Skeletal muscle cell (primary cell): ENCODE data around the gene SSX2IP.
A peak's percentile ranks its signal among the peaks of the same experiment; 100 is the strongest.
"Not testable (repeated sequence)": the region's sequence is repeated elsewhere in the genome, so short reads cannot be mapped to it uniquely, and the experiment has no call there.

Experiments used
- DNase-seq: peaks from one replicate; pipeline ENCODE4 v3.0.0-alpha.2; 2010; ENCODE audit warnings: low read depth
- H3K4me3 ChIP-seq: 2 replicates; pipeline ENCODE4 v1.5.1; 2011; ENCODE audit warnings: low read depth, mild to moderate bottlenecking, control low read depth, low read length, moderate library complexity

SSX2IP gene, protein sequence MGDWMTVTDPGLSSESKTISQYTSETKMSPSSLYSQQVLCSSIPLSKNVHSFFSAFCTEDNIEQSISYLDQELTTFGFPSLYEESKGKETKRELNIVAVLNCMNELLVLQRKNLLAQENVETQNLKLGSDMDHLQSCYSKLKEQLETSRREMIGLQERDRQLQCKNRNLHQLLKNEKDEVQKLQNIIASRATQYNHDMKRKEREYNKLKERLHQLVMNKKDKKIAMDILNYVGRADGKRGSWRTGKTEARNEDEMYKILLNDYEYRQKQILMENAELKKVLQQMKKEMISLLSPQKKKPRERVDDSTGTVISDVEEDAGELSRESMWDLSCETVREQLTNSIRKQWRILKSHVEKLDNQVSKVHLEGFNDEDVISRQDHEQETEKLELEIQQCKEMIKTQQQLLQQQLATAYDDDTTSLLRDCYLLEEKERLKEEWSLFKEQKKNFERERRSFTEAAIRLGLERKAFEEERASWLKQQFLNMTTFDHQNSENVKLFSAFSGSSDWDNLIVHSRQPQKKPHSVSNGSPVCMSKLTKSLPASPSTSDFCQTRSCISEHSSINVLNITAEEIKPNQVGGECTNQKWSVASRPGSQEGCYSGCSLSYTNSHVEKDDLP

DNA sequence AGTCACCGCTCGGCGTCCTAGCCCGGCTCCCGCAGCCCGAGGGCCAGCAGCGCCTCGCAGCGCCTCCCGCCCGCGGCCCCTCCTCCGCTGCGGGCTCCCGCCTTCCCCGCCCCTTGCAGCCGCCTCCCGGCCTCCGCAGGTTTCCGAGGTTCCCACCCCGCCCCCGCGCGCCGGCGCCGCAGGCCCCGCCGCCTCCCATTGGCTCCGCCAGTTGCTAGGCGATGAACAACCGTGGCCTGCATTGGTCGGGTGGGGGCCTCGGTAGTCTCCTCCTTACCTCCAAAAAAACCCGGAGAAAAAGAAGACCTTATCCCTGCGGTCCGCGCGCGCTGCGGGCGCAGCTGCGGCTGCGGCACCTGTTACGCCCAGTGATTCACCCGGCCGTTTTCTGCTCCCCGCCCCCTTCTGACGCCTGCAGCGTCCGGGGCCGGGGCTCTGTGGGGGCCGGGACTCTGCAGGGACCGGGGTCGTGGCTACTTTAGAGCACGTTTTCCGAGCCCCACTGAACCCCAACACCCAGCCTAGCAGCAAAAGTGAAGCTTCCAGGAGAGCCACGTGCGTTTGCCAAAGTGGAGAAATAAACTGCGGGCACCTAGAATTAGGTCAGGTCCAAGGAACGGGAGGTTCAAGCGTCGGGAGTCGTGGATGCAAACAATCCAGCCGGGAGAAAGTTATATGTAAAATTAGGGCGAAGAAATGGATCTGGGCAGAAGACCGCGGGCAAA lies at the start of gene SSX2IP:
TSS of gene SSX2IP (minus strand) at position 65 of the 725 bp plus-strand sequence. CDS start 19,242 bp downstream, outside the sequence.
- H3K4me3 ChIP-seq, result peak within 1 kb of the TSS; percentile 61
- peak; percentile 88 for DNase-seq

DNA sequence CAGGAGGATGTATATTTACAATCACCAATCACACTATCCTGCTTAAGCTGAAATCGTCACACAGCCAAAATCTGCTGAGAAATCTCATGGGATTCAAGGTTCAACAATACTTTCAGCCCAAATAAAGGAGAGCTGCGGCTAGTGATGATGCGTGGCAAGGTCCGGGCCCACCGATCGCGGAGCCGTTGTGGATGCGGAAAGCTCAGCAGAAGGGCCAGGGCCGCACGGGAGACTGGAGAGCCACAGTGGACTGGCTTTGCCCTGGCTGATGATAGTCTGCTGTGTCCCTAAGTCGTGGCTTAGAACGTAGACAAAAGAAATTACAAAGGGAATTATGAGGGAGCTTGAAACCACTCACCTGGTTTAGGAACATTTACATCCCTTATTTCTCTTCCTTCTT lies 48.0 kb upstream of the SSX2IP start:
- no peak overlapping the region for H3K4me3 ChIP-seq
- DNase-seq, result no peak

DNA sequence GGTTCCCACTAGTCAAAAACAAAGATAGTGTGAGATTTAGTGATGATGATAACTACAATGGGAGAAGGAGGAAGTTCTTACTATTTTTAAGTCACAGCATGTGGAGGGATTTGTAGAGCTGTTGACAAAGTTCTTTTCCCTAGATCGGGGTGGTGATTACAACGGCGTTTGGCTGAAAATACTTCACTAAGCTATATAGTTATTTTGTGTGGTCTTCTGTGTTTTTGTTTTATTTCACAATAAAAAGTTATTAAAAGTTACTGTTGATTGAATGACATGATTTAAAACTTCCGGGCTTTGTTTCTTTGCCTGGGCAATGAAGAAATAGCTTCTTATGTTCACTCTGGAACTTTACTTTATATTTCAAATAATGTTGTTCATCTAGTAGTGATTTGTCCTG lies 47.3 kb upstream of the SSX2IP start:
- H3K4me3 ChIP-seq, result no peak overlapping the region
- DNase-seq, result no peak

DNA sequence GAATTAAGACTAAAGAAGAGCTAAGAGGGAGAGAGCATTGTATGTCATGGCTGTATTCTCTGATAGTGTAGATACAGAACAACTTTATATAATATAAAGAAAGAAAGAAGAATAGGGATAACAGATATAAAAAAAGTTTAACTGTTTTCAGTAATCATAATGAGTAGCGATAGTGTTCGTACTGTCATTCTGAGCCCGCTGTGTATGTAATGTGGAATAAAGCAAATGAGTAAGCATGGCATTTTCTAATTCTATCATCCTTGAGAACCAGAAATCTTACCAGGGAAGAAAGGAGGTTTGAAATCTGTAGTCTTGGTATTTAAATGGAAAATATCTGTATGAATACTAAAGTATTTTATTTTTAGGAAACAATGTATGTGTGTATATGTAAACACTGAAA lies 46.7 kb upstream of the SSX2IP start:
- DNase-seq, result no peak
- no peak overlapping the region for H3K4me3 ChIP-seq

DNA sequence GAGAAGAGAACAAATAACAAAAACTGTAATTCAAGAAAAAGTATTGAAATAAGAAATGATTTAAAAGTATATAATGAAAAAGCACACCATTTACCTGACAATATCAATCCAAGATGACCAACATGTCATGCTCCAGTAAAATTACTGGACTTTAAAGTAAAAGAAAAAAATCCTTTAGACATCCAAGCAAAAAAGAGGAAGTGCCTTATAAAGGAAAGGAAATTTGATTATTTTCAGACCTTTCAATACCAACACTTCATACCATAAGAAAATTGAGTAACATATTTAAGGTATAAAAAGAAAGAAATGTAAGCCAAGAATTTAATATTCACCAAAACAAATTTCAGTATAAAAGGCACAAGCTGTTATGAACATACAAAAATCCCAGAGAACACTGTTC lies 46.2 kb upstream of the SSX2IP start:
- DNase-seq, result no peak
- H3K4me3 ChIP-seq, result no peak overlapping the region

DNA sequence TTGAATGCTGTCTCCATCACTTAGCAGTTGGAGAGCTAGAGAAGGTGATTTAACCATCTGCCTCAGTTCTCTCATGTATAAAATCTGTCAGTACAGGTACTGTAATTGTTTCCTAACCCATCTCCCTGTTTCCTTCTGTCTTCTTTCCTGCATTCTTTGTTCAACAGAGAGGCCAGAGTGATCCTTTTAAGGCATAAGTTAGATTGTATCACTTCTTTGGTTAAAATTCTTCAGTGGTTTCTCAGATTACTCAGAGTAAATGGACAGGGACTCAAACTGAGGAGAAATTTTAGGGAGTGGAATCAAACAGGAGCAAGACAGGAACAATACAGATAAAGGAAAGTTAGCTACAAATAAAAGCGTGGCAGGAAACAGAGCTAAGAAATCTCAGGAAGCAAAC lies 45.2 kb upstream of the SSX2IP start:
- no peak overlapping the region for H3K4me3 ChIP-seq
- no peak for DNase-seq

DNA sequence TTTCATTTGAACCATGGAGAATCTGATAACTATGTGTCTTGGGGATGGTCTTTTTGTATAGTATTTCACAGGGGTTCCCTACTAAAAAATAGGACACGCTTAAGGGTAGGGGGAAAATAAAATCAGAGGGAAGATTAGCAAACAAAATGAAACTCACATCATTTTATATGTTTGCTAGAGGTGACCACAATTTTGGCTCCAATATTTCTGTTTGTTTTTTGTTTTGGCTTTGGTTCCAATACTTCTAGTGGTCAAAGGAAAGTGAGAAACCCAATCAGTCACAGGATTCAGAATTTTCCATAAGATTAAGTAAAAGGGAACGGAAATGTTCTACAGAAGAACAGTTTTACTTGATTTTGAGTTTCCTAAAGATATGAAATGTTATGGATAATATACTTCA lies 42.3 kb upstream of the SSX2IP start:
- H3K4me3 ChIP-seq, result no peak overlapping the region
- no peak for DNase-seq

DNA sequence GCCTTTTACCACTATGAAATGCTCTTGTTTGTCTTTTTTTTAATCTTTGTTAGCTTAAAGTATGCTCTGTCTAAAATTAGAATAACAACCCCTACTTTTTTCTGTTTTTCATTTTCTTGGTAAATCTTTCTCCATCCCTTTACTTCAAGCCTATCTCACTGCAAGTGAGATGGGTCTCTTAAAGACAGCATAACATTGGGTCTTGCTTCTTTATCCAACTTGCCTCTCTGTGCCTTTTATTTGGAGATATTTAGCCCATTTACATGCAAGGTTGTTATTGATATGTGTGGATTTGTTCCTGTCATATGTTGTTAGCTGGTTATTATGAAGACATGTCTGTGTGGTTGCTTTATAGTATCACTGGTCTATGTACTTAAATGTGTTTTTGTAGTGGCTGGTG lies 41.3 kb upstream of the SSX2IP start:
- DNase-seq, result no peak
- no peak overlapping the region for H3K4me3 ChIP-seq

DNA sequence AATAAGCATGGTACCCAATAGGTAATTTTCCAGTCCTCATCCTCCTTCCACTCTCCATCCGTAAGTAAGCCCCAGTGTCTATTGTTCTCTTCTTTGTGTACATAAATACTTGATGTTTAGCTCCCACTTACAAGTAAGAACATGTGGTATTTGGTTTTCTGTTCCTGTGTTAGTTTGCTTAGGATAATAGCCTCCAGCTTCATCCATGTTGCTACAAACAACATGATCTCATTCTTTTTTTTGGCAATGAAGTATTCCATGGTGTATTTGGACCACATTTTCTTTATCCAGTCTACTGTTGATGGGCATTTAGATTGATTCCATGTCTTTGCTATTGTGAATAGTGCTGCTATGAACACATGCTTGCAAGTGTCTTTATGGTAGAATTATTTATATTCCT lies 37.5 kb upstream of the SSX2IP start:
- not testable (repeated sequence) for DNase-seq

DNA sequence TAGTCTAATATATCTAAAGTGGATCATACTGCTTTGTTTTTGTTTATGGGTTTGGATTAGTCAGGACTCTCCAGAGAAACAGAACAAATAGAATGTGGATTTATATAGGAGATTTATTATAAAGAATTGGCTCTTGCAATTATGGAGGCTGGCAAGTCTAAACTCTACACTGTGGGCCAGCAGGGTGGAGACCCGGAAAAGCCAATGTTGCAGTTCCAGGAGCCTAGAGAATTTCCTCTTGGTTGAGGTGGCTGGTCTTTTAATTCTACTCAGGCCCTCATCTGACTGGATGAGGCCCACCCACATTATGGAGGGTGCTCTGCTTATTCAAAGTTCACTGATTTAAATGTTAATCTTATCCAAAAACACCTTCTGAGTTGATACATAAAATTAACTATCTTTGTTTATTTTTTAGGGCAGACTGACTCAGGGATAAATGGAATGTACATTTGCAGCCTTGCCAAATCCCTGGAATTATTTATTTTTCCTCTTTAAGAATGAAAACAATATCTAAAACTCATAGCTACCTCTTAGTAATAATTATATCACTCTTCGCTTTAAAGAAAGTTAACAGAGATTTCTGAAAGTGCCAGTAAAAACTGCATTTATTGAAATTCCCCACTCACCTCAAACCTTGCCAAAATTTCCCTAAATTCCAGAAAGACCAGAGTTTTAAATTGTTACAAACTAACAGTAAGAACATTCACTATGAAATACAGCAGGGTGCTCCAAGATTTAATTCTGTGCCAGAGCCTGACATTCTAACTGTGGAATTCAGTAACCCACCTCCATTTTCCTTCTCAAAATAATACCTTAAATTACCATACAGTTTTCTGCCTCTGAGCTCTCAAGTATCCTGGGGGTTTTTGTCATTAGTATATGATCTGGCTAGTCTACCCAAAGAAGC lies 36.6 kb upstream of the SSX2IP start:
- no peak overlapping the region for H3K4me3 ChIP-seq
- DNase-seq, result no peak

More for the DNA sequence above, 37.5 kb upstream of the SSX2IP start:
- not testable (repeated sequence) for H3K4me3 ChIP-seq

DNA sequence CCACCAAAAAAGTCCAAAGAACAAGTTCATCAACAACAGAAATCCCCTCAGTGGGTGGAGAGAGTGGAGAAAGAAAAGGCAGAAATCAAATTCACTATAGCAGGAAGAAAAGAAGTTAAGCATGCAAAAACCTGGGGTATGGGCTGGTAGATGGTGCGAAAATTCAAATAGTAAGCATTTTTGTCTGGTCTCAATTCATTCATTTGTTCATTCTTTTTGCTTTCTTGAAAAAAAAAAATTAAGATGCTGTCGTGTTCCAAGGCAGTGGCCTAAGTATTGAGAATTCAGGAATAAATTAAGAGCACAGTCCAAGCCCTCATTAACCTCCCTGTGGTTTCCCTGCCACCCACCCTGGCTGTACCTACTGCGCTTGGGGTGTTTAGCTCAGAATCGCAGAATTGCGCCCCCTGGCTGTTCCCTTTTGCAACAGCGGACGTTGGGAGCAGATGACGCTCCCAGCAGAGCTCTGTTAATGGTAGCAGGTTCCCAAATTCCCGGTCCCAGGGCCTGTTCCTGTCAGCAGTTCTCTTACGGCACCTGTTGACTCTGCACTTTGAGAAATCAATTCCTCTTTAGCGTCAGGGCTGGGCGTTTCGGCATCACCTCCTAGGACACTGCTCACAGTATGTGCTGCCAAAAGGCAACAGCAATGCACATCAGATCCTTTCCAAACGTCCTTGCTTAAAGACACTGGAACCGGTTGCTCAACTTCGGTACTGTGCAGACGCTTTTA lies 34.0 kb upstream of the SSX2IP start:
- DNase-seq, result no peak
- H3K4me3 ChIP-seq, result no peak overlapping the region

DNA sequence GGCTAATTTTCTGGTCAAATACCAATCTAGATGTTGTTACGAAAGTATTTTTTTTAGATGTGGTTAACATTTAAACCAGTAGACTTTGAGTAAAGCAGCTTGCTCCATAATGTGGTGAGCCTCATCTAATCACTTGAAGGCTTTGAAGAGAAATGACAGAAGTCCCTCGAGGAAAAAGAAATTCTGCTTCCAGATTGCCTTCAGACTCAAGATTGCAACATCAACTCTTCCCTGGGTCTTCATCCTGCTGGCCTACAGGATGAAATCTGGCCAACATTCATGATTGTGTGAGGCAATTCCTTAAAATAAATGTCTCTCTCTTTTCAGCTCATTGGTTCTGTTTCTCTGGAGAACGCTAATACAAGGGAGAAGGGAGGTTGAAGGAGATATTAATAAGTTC lies 32.5 kb upstream of the SSX2IP start:
- H3K4me3 ChIP-seq, result no peak overlapping the region
- peak; percentile 76 for DNase-seq

DNA sequence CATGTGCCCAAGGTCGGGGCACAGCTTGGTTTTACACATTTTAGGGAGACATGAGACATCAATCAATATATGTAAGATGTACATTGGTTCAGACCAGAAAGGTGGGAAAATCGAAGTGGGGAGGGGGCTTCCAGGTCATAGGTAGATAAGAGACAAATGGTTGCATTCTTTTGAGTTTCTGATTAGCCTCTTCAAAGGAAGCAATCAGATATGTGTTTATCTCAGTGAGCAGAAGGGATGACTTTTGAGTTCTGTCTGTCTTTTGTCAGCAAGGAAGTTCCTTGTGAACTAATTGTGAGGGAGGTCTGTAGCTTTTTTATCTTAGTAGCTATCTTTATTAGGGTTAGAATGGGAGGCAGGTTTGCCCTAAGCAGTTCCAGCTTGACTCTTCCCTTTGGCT lies 31.6 kb upstream of the SSX2IP start:
- not testable (repeated sequence) for DNase-seq, H3K4me3 ChIP-seq

DNA sequence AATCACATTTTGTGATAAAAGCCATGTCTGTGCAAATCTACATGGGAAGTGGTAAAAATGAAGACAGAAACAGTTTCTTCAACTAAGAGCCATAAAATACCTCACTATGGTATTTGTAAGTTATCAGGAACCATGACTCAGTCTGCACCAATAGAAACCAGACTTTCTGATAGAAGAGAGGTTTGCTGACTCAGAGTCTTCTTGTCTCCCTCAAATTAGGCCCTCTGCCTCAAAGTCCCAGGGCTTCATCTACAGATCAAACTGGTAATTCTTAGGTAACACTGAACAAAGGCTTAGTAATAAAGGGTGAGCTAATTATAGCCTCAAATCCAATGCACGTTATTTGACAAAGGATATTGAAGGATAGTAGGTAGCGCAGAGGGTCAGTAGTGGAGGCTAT lies 30.9 kb upstream of the SSX2IP start:
- H3K4me3 ChIP-seq, result no peak overlapping the region
- DNase-seq, result peak; percentile 39

DNA sequence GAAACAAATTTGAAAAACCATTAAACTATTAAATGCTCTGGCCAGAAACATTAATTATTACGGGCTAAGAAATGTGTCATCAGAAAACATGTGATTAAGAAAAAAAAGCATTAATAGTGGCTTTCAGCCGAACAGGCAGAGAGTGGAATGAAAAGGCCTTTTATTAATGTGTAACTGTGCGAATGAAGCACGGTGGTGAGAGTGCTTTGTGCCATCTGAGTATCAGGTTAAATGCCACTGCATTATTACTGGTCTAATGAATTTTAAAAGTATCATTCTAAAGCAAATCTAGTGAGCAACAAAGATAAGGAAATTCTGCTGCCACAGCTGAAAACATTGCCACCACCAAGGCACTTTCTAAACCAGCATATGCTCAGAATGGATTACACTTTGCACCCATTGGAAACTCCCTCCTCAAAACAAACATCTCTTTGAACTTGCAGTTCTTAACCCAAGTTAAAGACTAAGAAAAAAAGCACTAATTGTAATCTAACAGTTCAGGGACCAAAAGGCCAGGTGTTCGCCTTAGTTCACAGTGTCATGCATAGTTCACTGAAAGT lies 30.0 kb upstream of the SSX2IP start:
- no peak for DNase-seq
- no peak overlapping the region for H3K4me3 ChIP-seq

DNA sequence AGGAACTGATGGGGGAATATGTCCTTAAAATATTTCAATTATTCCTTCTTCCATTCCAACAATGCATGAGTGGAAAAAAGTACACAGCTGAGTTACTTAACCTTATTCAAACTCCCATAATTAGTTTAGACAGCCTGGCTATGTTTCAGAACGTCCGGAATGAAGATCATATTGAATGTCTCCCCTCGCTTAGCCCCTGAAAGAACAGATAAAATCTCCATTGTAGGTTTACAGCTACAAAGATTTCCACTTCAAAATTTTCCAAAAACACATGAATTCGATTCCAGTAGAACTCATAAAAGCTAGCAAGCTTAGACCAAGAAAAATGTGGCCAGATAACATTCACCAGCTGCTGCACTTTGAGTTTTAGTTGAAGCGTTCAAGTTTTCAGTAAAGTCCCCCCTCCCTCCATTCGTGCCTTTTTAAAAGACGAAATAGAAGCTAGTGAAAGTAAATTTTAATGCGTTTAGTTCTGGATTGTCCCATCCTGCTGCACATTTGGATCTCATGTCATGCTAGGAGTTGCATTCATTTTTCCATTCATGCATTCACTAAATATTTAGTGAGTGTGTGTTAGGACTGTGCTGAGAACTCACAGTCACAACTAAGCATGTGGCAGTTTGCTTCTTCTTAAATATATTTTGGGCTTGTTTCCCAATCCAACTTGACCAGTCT lies 29.4 kb upstream of the SSX2IP start:
- no peak for DNase-seq
- H3K4me3 ChIP-seq, result no peak overlapping the region

DNA sequence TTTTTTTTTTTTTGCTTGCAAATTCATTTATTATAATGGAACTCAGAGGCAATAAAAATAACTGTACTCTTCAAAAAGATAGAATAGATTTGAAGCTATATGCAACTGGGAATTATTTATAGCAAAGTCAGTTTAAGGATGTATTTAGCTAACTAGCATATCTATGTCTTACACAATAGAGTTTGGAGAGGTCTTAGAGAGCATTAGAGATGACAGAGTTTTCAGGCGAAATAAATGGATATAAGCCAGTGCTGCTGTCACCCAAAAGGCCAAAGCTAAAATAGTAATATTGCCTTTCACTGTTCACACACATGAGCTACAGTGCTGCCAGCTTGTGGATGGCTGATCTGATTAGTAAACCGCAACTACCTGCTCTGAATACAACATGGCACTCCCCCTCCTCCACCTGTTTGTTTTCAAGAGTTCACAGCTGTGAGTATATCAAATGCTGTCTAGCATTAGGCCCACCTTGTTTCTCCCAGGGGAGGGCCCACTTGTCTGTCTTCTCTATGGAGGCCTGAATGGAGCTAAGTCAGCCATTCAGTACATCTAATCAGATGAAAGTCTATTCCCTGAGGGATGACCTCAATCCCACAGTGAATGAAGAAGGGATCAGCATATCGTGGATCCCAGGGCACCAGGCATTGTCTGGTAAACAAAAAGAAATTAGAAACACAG lies 25.2 kb upstream of the SSX2IP start:
- H3K4me3 ChIP-seq, result no peak overlapping the region
- no peak for DNase-seq
